HG02588 (cell line): ENCODE data around the gene EFNA3.

Source experiments
- ATAC-seq: cut with Tn5 transposase; IDR thresholded peaks from one replicate; pipeline ENCODE4 v1.9.1; 2021; ENCODE audit warnings: mild to moderate bottlenecking, moderate library complexity; ENCODE audit not compliant: unreplicated experiment

Gene EFNA3

GRCh38 chr1:155066777-155067176, 11.9 kb upstream of the EFNA3 start:
- no peak for ATAC-seq

GRCh38 chr1:155068599-155068998, 10.0 kb upstream of the EFNA3 start:
- ATAC-seq, result no peak

- no peak for ATAC-seq
Measured at GRCh38 chr1:155069551-155070157, 9.0 kb upstream of the EFNA3 start.

GRCh38 chr1:155070158-155070621, 8.4 kb upstream of the EFNA3 start:
- no peak for ATAC-seq

GRCh38 chr1:155070721-155071569, 7.7 kb upstream of the EFNA3 start:
- peak; percentile 57 for ATAC-seq

- no peak for ATAC-seq
Measured at GRCh38 chr1:155071701-155072100, 6.9 kb upstream of the EFNA3 start.

GRCh38 chr1:155072531-155073289, 5.9 kb upstream of the EFNA3 start:
- no peak for ATAC-seq

- no peak for ATAC-seq
Measured at GRCh38 chr1:155073377-155074242, 5.0 kb upstream of the EFNA3 start.

GRCh38 chr1:155075535-155075934, 3.1 kb upstream of the EFNA3 start:
- ATAC-seq, result no peak

GRCh38 chr1:155076371-155076770, 2.3 kb upstream of the EFNA3 start:
- no peak for ATAC-seq

- no peak for ATAC-seq
Measured at GRCh38 chr1:155077346-155077745, 1.3 kb upstream of the EFNA3 start.

GRCh38 chr1:155077758-155078445, 735 bp upstream of the EFNA3 start:
- ATAC-seq, result no peak

GRCh38 chr1:155079210-155079486, 511 bp downstream of the EFNA3 start:
- no peak for ATAC-seq

GRCh38 chr1:155079487-155080311, 1.1 kb downstream of the EFNA3 start:
- ATAC-seq, result no peak

- ATAC-seq, result no peak
Measured at GRCh38 chr1:155080312-155081228, 1.9 kb downstream of the EFNA3 start.

- no peak for ATAC-seq
Measured at GRCh38 chr1:155081472-155082300, 3.0 kb downstream of the EFNA3 start.

- ATAC-seq, result no peak
Measured at GRCh38 chr1:155082301-155083051, 3.8 kb downstream of the EFNA3 start.
